ENCODE measurements around the gene GULP1.
"Not testable (repeated sequence)": the region's sequence is repeated elsewhere in the genome, so short reads cannot be mapped to it uniquely, and the experiment has no call there.

The GULP1 gene

DNA sequence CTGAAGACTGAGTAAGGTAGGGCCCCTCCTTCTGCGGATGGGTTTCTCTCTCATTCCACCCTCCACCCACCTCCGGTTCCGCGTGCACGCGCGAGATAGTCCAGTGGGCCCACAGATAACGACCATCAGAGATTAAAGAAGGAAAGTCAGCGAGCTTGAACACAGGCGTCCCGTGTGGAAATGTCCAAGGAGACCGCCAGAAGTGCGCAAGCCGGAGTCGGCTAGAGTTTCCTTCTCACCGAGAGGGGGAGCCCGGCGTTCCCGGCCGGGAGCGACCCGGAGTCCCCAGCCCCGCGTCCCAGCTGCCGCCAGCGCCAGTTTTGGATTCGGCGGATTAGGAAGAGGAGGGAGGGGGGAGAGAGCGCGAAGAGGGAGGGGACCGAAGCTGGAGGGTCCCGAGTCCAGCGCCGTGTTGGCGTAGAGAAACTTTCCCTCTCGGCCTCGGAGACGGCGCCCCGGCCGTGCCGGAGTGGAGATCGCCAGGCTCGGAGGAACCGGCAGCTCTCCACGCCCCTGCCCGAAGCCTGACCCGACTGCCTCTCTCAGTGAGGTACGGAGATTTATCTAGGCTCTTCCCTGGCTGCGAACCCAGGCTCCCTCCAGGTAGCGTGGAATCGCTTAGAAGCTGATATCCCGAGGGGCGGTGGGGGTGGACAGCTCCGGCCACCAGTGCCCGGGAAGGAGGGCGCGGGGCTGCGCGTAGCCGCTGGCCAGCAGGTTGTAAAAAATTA lies at the start of gene GULP1:
Gene GULP1, plus strand, starts transcription at position 258 of the 731 bp plus-strand sequence. CDS start 185,829 bp downstream, outside the sequence.
- DNase-seq (ENCODE audit: low read depth in 2 of 2) = peak; percentile 21 to 32

- no peak for DNase-seq (ENCODE audit: low read depth in 2 of 2)
Measured at GRCh38 chr2:188243381-188243780, 48.3 kb upstream of the GULP1 start.

GRCh38 chr2:188244383-188244782 lies 47.3 kb upstream of the GULP1 start:
- no peak for DNase-seq (ENCODE audit: low read depth in 2 of 2)

- no peak for DNase-seq (ENCODE audit: low read depth in 2 of 2)
Measured at GRCh38 chr2:188245230-188245629, 46.4 kb upstream of the GULP1 start.

DNA sequence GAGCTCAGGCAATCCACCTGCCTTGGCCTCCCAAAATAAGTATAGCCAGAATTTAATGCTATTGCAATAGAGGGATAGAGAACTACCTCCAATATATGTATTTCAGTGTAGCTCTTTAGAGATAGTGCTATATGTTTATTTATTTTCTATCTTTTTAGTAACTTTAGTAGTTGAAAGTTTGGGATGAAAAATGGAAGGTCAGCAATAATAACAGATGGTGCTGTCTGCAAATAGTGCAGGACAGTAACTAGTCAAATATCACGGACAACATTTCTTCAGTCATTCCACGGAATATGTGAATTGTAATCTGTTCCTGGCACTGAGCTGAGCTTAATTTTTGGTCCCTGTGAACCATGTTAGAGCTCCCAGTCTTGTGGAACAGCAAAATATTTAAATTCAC lies 43.2 kb upstream of the GULP1 start:
- DNase-seq (ENCODE audit: low read depth in 2 of 2) = no peak

DNA sequence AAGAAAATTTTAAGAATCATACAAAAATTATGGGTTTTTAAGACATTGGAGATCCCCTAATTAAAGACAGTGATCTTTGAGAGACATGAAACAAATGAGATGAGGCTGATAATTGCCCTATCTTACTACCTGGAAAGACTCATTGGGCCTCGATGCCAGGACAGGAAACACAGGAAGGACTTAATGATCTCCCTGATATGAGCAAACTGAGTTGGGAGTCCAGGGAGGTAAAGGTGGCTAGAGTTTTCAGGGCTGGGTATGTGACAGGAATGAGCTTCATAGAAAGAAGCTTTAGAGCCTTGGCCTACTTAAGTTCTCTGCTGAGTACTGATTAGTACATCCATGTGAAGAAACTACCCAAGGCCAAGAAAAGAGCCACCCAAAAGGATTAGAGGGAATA lies 40.6 kb upstream of the GULP1 start:
- DNase-seq (ENCODE audit: low read depth in 2 of 2) = no peak

GRCh38 chr2:188256420-188256819 lies 35.3 kb upstream of the GULP1 start:
- DNase-seq (ENCODE audit: low read depth in 2 of 2) = no peak

DNA sequence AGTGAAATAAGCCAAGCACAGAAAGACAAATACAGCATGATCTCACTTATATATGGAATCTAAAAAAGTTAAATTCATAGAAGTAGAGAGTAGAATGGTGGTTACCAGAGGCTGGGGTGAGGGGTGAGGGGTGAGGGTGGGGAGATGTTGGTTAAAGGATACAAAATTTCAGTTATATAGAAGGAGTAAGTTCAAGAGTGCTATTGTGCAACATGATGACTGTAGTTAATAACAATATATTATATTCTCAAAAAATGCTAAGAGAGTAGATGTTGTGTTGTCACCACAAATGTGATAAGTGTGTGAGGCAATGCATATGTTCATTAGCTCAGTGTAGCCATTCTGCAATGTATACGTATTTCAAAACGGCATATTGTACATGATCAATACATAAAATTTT lies 26.4 kb upstream of the GULP1 start:
- no peak for DNase-seq (ENCODE audit: low read depth in 2 of 2)

DNA sequence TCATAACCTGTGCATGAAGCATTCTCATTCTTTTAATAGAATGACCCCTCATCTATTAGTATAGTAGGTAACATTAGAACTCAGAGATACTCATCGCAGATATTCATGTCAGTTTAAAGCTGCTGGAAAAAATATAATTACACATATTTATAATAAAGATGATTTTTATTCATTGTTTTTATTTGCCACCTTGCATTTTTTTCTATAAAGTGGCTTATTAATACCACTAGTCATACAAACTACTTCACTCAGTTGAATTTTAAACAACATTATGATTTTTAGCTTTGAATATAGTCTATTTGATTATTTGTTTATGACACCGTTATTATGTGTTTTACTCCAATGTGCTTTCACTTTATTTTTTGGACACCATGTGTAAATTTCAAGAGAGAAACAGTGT lies 23.9 kb upstream of the GULP1 start:
- no peak for DNase-seq (ENCODE audit: low read depth in 2 of 2)

DNA sequence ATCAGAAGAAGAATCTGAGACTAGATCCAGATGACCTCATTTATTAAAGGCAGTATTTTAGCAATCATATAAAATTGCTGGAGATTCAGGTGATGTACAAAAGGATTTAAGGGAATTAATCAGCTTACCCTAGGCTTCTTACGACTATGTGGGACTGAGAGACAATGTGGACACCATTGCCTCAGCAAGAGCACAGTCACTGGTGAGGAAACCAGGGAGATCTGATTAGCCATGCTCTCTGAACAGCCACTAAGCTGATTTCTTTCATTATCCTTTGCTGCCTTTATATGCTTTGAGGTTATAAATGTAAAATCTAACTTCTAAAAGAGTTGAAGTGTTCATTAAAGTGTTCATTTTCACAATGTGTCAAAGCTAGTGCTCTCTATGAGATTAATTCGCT lies 22.7 kb upstream of the GULP1 start:
- DNase-seq (ENCODE audit: low read depth in 2 of 2) = no peak

- no peak for DNase-seq (ENCODE audit: low read depth in 2 of 2)
Measured at GRCh38 chr2:188272121-188272520, 19.6 kb upstream of the GULP1 start.

- DNase-seq (ENCODE audit: low read depth in 2 of 2) = no peak
Measured at GRCh38 chr2:188274274-188274673, 17.4 kb upstream of the GULP1 start.

GRCh38 chr2:188276255-188276654 lies 15.4 kb upstream of the GULP1 start:
- no peak for DNase-seq (ENCODE audit: low read depth in 2 of 2)

DNA sequence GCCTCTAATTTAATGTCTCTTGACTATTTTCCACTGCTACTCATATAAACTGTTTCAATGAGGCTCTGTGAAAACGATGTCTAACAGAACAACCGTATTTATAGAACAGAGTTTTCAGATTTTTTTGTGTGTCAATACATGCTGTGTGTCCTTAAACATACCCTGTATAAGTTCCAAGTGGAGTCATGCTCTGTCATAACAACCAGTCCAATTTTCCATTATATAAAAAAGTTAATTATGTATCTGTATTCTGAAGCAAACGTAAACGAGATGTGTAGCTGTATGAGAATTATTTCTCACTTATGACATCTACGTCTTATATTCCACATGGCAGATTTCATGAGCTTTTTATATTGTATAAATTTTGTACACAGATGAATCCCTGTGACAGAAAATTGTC lies 13.9 kb upstream of the GULP1 start:
- DNase-seq (ENCODE audit: low read depth in 2 of 2) = no peak

DNA sequence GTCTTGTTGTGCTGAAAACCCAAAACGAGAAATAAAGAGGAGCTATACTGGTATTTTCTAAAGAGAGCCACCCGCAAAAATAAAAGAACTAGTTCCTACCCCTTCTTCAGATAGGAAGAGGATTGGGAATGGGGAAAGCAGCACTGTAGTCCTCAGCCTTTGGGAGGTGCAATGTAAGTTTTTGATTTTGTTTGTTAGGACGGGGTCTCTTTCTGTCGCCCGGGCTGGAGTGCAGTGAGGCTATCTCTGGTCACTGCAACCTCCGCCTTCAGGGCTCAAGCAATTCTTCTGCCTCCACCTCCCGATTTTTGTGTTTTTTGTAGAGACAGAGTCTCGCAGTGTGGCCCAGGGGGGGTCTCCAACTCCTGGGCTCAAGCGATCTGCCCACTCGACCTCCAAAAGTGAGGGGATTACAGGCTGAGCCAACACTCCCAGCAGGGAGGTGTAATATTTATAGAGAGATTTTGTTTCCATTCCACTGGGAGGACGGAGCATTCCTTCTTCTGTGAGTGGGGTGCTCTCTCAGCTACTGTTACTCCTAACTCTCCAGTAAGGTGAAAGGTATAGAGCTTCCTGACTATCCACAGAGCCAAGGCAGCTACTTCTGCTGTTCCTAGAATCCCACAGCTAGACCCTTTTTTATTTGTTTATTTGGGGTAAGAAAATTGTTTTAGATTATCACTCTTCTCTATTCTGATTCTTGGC lies 13.1 kb upstream of the GULP1 start:
- DNase-seq (ENCODE audit: low read depth in 2 of 2) = no peak

GRCh38 chr2:188279093-188279445 lies 12.6 kb upstream of the GULP1 start:
- DNase-seq (ENCODE audit: low read depth in 2 of 2) = no peak

- DNase-seq (ENCODE audit: low read depth in 2 of 2) = no peak
Measured at GRCh38 chr2:188280811-188281222, 10.9 kb upstream of the GULP1 start.

DNA sequence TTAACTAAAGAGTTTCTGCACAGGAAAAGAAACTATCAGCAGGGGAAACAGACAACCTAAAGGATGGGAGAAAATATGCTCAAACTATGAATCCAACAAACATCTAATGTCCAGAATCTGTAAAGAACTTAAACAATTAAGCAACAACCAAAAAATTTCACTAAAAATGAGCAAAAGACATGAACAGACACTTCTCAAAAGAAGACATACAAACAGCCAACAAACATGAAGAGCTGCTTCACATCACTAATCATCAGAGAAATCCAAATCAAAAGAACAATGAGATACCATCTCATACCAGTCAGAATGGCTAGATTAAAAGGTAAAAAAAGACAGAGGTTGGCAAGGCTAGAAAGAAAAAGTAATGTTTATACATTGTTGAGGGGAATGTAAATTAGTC lies 8.8 kb upstream of the GULP1 start:
- DNase-seq (ENCODE audit: low read depth in 2 of 2) = no peak

GRCh38 chr2:188284251-188284650 lies 7.4 kb upstream of the GULP1 start:
- DNase-seq (ENCODE audit: low read depth in 2 of 2) = not testable (repeated sequence)

DNA sequence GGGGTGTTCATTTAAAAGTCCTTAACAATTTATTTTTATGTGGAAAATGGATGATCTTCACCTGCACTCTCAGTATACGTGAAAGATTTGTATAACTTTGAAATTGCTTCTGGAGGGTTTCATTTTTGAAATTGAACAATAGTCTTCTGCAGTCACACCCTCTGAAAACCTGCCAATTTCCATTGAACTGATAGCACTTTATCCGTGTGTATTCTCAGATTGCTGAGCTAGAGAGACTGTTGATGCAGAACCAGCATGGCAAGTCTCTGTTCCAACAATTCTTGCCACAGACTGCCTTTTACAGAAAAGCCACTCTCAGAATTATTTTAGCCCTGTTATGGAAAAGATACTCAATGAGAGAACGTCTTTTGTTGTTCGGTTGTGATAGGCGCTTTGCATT lies 6.6 kb upstream of the GULP1 start:
- no peak for DNase-seq (ENCODE audit: low read depth in 2 of 2)

DNA sequence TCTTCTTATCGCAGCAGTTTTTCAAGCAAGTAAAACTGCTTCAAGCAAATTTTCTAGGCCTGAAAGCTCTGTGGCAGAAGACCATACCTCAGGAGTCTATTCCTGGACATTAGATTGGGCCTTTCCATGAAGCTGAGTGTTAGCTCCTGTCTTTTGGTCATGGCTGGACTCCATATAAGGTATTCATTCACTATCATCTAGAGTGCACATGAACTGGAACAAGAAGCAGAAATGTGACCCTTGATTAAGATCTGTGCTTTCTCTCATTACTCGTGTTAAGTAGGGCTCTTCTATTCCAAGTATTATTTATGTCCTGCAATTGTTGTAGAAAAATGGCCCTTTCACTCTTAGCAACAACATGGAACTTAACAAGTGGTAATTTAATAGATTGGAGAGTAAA lies 5.9 kb upstream of the GULP1 start:
- no peak for DNase-seq (ENCODE audit: low read depth in 2 of 2)

DNA sequence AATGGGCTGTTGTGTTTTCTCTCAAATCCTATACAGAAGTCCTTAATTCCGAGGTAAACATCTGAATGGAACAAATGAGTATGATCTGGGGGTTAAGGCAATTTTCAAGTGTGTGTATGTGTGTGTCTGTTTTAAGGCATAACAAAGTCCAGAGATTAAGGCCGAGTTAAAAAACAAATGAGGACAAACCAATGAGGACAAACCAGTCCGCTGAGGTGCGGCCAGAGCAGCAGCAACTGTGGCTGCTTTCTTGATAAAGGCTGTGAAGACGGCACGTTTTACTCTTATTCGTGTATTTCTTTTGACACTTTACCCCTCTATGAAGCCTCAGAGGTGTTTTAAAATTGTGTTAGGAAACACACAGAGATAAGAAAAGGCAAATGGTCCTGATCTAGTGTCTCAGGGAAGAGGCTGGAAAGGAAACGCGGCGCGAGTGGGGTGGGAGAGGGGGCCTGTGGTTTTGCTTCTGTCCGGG lies 495 bp upstream of the GULP1 start:
- DNase-seq (ENCODE audit: low read depth in 2 of 2) = no peak

All from fibroblast of skin of left biceps (primary cell).